DND-41 (cell line): ENCODE results near the gene PFDN1.

ENCODE experiments used
- EZH2 ChIP-seq: IDR thresholded peaks from 3 replicates; pipeline ENCODE4 v1.6.1; 2012; ENCODE audit warnings: borderline replicate concordance, low read depth, mild to moderate bottlenecking, moderate library complexity, low read length, inconsistent platforms; ENCODE audit not compliant: severe bottlenecking
- TF ChIP-seq, protein P1 (sequence below): IDR thresholded peaks from 2 replicates; pipeline ENCODE4 v1.5.1; 2012; ENCODE audit warnings: borderline replicate concordance, low read length, moderate library complexity, mild to moderate bottlenecking; ENCODE audit not compliant: poor library complexity, severe bottlenecking; ENCODE audit errors: extremely low read depth

DNA sequence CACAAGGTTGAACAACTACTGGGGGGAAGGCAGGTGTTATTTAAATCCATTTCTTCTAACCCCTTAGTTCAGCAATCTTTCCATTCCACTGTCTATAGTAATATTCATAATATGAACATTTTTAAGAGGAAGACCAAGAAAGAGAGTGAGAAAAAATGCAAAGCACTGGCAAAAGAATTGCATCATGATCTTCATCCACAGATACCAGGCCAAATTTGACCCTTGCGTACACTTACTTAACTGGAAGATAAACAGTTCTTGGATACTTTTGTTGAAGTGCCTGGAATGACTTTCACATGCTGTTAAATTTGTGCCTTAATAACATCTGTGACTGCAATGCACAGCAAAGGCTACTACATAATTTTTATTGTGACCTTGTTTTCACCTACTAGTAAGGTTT lies 1.8 kb downstream of the PFDN1 start:
- TF ChIP-seq, protein P1, sequence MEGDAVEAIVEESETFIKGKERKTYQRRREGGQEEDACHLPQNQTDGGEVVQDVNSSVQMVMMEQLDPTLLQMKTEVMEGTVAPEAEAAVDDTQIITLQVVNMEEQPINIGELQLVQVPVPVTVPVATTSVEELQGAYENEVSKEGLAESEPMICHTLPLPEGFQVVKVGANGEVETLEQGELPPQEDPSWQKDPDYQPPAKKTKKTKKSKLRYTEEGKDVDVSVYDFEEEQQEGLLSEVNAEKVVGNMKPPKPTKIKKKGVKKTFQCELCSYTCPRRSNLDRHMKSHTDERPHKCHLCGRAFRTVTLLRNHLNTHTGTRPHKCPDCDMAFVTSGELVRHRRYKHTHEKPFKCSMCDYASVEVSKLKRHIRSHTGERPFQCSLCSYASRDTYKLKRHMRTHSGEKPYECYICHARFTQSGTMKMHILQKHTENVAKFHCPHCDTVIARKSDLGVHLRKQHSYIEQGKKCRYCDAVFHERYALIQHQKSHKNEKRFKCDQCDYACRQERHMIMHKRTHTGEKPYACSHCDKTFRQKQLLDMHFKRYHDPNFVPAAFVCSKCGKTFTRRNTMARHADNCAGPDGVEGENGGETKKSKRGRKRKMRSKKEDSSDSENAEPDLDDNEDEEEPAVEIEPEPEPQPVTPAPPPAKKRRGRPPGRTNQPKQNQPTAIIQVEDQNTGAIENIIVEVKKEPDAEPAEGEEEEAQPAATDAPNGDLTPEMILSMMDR, result no peak
- TF ChIP-seq EZH2, result no peak
